ENCODE measurements around the gene PPP1R9A.

DNA sequence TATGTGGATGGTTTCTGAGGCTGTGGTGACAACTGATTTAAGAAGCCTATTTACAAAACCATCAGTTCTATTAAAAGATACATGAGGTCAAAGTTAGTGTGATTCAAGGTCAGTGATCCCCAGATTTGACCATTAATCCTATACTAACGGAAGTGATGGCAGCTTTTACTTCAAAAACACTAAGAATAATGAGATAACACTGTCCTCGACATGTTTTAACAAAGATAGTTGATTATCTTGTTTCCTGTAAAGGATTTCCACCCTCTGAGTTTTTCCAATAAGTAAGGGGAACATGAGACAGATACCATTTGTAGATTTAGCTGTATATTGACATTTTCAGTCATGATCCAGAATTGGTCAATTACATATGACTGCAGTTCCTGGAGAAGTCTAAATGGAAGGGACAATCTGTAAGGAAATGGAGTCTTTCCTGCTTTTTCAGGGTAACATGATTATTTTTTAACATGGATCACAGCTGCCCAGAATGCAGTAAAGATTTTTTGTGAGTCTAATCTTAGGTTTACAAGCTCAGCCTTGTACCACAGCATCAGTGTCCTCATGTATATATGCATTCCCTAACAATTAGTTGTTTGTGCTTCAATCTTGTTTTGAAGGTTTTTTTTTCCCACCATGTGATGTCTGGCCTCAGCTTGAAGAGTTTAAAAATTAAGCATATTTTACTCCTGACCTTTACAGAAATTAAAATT is 188.0 kb downstream of the PPP1R9A start:
- TF ChIP-seq, protein P1, sequence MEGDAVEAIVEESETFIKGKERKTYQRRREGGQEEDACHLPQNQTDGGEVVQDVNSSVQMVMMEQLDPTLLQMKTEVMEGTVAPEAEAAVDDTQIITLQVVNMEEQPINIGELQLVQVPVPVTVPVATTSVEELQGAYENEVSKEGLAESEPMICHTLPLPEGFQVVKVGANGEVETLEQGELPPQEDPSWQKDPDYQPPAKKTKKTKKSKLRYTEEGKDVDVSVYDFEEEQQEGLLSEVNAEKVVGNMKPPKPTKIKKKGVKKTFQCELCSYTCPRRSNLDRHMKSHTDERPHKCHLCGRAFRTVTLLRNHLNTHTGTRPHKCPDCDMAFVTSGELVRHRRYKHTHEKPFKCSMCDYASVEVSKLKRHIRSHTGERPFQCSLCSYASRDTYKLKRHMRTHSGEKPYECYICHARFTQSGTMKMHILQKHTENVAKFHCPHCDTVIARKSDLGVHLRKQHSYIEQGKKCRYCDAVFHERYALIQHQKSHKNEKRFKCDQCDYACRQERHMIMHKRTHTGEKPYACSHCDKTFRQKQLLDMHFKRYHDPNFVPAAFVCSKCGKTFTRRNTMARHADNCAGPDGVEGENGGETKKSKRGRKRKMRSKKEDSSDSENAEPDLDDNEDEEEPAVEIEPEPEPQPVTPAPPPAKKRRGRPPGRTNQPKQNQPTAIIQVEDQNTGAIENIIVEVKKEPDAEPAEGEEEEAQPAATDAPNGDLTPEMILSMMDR (conservative IDR thresholded peaks at IDR 0.05): no peak
- TF ChIP-seq ZFX (IDR thresholded peaks at IDR 0.05): no peak
